COLO668 (cell line): ENCODE data around the gene PCCA.
"Not testable (repeated sequence)": the region's sequence is repeated elsewhere in the genome, so short reads cannot be mapped to it uniquely, and the experiment has no call there.

Experiments
- DNase-seq: peaks from one replicate; lab custom pipeline; 2025; ENCODE audit not compliant: unreplicated experiment; lab: John Stamatoyannopoulos, UW

The PCCA gene

DNA sequence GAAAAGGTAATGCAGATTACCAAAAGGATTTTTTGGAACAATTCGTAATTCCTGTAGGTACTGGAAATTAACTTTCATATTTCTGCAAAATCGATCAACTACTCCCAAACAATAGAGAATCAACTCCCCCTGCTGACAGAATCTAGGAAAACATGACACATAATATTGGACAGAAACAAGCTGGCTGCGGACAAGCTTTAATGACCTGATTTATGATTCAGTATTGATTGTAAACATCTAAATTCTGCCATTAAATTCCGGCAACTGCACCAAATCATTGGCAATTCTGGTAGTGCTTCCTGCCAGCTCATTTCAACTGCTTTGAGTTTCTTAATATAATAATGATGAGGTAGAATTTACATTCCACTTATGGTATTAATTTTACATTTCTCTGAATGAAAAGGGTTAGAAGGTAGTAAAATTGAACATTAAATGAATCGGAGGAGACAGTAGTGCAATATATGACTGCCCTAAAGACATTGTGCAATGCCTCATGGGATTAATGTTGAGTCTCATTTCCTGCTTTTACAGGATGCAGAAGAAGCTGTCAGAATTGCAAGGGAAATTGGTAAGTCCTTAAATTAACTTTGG, 146.5 kb downstream of the PCCA start:
- peak; percentile 28 for DNase-seq

DNA sequence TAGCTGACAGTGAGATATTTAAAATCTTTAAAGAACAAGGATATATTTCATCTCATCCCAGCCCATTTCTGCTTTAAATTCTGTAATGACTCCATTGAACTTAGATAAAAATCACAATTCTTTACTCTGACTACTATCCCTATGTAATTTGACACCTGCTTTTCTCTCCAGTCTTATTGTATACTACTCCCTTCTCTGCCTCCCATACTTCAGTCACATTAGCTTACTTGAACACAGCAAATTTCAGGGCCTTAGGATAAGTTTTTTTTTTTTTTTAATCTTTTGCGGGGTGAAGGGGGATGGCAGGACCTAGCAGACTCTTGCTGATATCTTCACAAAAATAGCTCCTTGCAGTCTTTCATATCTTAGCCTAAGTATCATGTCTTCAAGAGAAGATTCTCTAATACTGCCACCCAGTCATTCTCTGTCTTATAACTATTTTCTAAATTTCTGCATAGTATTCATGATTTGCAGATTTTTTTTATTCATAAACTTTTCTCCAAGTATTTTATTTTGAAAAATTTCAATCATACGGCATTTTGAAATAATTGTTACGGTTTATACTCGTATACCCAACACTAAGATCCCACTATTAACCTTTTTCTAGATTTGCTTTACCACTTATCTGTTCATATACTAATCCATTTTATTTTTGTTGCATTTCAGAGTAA, 151.4 kb downstream of the PCCA start:
- no peak for DNase-seq

DNA sequence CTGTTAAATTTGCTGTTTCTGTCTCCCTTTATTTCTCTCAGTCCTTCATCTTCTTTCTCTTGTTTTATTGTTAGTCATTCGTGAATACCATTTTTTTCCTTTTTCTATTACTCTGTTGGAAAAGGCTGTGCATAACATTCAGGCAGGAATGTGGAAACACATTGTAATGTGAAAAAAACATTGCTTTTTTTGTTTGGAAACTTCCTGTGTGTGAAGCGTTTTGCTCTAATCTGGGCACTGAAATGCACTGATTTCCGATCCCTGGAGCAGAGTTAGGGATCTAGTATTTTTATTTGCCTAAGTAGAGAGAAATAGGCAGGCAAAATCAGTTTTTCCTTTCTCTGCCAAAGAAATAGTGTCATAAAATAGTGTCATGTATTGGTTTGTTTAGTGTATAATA, 155.5 kb downstream of the PCCA start:
- DNase-seq = no peak

DNA sequence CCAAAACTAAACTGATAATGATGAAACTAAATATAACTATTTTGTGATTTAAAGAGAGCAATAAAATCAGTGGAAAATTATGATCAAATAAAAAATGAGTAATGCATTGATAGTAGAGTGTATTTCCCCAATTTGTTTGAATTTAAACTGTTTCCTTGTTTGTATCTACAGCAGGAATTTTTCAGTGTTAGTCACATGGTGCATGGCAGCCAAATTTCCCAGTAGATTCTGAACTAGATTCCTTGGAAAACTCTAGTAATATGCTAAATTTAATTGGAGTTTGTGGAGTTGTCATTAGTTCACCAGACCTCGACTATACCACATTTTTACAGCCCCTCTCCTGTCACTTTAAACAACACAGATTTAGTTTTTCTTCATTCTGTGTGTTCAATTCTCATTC, 156.2 kb downstream of the PCCA start:
- DNase-seq = no peak

DNA sequence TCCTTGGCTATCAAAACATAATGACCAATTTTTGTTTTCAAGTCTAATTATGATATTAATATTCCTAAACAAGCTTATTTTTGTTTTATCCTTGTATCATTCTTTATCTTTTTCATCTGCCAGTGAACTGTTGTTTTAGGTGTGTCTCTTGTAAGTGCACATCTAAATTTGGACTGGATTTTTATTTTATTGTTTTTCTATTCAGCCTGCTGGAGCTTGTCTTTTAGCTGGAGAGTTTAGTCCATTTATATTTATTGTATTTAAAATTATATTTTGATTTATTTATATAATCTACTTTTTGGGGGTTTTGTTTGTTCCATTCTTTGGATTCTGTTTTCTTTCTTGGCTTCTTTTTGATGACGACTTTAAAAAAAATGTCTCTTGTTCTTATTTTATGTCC, 159.0 kb downstream of the PCCA start:
- no peak for DNase-seq

DNA sequence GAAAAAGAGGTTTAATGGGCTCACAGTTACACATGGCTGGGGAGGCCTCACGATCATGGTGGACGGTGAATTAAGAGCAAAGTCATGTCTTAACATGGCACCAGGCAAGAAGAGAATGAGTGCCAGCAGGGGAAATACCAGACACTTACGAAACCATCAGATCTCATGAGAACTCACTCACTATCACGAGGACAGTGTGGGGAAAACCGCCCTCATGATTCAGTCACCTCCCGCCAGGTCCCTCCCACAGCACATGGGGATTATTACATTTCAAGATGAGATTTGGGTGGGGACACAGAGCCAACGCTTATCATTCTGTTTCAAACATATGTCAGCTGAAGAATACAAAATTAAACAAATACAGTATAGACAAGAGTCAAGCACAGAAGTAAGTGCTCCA, 165.1 kb downstream of the PCCA start:
- DNase-seq = no peak

DNA sequence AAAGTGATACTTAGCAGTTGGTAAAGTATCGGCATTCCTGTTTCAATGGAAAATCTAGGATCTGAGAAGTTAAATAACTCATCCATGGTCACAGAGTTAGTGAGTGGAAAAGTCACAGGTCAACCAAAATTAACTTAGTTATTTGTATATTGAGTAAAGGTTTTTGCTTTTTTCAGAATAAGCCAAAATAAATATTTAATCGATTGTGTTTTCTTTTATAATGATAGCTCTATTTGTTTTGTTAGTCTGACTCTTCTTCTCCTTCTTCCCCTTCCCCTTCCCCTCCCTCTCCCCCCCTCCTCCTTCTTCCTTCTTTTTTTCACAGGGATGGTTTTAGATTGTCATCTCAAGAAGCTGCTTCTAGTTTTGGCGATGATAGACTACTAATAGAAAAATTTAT, 173.5 kb downstream of the PCCA start:
- no peak for DNase-seq

DNA sequence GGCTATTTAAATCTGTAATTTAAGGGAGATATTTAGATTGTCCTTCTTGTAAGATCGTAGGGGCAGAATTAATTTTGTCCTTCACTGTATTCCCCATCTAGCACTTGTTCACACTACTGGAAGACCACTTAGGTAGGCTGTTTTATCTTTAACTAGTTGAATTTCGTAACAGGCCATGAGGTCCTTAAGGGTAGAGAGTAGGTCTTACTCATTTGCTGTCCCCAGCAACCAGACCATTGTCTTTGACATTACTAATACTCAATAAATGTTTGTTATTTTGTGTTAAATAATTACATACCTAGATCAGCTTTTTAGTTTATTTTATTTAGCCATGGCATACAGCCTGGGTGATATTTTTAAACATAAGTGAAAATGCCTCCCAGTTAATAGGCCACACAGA, 177.1 kb downstream of the PCCA start:
- DNase-seq = no peak

DNA sequence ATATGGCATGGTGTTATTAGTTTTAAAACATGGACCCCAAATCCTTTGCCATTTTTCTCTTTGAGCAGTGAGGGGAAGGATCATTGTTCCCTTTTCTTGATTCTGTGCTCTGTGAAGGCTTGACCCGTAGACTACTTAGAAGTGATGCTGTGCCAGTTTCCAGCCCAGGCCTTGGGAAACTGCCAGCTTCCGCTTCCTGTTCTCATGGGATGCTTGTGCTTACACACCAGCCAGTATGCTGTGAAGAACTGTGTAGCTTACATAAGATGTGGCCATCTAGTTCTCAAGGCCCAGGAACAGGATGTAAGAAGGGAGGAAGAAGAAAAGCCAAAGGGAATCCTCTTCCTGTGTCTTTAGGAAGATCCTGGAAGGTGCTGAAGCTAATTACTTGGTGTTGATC, 180.9 kb downstream of the PCCA start:
- DNase-seq = no peak

DNA sequence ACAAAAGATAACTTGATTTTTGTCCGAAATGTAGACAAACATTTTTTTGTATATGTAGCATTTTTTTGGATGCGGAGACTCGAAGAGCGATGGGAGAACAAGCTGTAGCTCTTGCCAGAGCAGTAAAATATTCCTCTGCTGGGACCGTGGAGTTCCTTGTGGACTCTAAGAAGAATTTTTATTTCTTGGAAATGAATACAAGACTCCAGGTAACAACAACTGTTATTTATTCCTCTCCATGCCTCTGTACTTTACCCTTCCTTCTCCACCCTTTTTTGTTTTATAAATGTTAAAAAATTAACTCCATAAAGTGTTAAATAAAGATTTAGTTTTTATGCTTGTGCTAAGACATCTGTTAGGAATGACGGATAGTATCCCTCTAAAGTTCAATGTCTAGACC, 184.2 kb downstream of the PCCA start:
- DNase-seq = no peak

DNA sequence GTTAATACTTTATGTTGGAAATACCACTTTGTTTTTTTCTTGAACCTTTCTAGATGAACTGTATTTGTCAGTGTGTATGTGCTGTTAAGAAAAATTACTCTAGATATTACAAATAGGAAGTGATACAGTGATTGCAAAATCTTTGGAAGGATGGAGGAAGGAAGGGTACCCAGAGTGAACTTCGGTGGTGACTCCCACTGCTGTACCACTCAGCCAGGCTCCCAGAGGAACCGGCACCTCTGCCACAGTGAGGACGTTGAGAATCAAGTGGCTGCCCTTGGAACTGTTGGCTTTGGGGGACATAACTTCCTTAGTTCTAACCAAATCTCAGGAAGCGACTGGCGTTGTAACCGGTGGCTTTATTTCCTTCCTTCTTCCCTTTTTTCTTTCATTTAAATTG, 184.7 kb downstream of the PCCA start:
- no peak for DNase-seq

DNA sequence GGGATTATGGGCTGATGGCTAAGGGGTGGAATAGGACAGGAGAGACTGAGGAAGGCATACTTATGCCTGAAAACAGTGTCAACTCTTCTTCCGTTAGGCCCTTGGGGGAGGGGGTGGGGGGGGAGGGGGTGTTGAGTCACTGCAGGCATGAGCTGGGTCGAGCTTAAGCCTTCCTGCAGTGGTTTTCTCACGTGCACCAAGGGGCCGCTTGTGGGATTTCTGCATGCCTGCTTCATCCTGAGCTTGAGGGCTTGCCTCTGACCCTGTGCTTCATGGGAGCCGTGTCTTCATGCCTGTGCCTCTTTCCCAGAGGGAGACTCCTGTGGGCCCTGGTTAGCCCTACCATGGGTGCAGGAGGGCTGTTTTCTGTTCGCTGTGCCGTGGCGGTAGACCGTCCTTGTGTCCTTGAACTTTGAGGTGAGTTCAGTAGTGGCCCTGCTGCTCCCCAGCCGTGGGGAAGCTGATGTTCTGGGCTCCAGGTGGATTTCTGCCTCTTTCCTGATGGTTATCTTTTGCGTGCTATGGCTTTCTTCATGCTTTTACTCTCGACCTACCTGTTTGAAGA, 186.1 kb downstream of the PCCA start:
- no peak for DNase-seq

DNA sequence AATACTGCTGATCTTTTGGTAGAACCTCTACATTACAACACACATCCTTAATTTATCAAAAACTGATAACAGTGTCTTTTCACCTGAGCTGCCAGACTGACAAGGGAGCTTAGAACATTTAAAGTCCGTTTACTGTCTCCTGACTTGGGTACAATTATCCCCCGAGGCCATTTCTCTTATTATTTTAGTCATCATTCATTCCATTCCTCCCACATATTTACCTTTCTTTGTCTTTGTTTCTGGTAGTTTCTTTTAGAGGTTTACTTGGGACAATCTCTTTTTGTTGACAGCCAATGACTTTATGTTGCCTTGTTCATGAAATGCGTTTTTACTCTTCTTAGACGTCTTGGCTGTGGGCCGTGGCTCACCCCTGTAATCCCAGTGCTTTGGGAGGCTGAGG, 186.9 kb downstream of the PCCA start:
- DNase-seq = no peak

DNA sequence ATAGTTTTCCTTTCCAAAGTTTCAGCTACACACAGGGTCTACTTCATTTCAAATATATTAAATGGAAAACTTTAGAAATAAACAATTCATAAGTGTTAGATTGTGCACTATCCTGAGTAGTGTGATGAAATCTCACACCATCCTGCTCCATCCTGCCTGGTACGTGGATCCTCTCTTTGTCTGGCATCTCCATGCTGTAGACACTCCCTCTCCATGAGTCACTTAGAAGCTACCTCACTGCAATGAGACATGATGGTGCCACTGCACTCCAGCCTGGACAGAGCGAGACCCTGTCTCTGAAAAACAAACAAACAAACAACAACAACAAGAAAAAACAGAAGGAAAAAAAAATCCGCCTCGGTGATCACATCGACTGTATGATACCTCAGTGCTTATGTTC, 191.8 kb downstream of the PCCA start:
- DNase-seq = no peak

DNA sequence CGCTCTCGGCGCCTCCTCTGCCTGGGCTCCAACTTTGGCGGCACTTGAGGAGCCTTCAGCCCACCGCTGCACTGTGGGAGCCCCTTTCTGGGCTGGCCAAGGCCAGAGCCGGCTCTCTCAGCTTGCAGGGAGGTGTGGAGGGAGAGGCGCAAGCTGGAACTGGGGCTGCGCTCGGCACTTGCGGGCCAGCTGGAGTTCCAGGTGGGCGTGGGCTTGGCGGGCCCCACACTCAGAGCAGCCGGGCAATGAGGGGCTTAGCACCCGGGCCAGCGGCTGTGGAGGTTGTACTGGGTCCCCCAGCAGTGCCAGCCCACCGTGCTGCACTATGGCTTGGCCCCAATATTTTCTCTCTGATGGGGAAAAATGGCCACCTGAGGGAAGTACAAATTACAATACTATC, 193.4 kb downstream of the PCCA start:
- not testable (repeated sequence) for DNase-seq

DNA sequence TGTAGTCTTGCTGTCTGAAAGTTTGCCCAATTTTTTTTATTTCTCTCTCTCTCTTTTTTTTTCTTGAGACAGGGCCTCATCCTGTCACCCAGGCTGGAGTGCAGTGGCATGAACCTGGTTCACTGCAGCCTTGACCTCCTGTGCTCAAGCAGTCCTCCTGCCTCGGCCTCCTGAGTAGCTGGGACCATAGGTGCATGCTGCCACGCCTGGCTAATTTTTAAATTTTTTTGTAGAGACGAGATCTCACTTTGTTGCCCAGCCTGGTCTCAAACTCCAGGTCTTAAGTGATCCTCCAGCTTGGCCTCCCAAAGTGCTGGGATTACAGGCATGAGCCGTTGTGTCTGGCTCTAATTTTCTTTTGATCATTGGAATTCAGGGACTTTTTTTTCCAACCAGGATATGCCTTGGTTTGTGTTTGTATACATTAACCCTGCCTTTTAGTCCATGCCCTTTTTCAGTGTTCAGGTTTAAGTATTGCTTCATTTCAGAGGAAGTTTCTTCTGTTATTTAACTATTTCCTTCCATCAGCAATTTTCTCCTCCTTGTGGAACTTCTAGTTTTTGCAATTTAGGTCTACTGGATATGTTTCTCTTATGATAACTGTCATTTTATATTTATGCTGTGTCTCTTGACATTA, 201.4 kb downstream of the PCCA start:
- no peak for DNase-seq

DNA sequence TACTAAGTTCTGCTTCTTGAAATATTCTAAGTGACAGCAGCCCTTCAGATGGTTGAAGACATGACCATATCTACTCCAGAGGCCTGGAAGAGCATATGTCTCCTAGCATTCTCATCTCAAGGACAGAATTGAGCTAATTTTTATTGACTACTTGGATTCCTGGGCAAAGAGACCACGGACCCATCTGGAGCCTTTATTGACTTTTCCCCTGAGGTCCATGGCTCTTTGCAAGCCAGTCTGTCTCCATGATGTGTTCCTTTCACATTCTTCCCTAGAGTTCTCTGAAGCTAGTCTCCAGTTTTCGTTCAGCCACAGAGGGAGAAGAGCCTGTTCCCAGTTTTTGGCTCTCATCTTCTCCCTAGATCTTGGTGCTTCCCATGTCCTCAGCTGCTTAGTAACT, 202.7 kb downstream of the PCCA start:
- DNase-seq = no peak

DNA sequence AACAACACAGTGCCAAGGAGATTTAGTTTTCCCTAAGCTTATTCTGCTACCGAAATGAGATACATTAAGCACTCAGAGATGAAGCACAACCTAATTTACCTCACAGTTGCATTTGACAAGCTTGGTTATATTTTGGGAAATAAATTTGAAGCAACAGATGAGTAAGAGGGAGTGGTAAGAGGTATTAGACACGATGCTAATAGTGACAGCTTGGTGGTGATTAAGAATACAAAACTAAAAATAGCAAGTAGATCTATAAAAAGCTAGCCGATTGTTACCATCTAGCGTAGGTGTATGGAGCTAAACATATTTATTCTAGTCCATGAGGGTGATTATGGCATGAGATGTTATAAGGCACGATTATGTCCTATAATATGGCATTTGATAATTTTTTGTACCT, 208.5 kb downstream of the PCCA start:
- DNase-seq = no peak

DNA sequence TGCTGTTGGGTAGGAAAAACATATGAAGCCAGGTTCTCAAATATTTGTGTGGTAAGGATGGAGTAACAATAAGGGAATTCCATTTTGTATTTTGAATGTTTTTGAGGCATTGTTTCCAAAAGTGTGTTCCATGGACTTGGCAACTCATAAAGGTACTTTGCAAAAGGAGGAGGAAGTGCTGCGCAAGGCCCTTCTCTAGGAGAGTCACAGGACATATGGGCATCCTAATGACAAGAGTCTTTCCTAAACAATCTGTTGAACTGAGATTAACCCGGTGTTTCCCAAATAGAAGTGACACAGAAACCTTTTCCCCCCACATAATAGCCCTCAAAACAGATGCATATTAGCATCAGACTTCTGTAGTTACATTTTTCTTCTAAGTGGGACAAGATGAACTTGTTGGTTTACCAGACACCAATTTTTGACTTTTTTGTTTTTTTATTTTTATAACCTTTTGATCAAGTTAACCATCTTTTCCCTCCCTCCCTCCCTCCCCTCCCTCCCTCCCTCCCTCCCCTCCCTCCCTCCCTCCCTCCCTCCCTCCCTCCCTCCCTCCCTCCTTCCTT, 209.3 kb downstream of the PCCA start:
- DNase-seq = no peak

DNA sequence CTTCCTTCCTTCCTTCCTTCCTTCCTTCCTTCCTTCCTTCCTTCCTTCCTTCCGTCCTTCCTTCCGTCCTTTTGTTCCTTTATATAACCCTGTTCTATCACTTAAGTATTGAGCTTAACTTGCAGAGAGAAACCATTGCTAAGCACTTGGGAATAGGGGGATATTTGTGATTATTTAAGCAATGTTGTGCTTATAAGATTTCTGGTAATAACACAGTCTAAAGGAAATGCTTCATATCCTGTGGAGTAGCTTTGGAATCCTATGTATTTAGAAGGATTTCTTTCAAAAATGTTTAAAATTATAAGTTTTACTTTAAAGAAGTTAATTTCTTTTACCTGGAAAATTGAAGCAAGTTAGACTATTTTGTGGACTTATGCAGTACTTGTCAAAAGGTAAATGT, 209.8 kb downstream of the PCCA start:
- DNase-seq = no peak

DNA sequence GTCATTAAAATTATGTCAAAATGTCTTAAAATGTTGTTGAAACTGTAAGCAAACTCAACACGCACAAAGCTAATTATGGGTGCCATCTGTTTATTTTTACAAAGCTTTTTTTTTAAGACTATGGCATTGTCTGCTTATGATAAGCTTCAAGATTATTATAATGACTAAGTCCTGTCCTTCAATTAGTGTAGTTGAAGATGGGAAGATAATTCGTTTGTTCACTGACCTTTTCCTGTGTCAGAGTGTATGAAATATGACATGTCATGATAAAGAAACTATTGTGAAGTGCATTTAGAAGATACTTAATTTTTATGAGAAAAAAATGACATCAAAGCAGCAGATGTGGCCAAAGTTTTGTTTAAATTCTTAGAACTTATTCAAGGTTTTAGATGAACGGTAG, 211.3 kb downstream of the PCCA start:
- DNase-seq = no peak

DNA sequence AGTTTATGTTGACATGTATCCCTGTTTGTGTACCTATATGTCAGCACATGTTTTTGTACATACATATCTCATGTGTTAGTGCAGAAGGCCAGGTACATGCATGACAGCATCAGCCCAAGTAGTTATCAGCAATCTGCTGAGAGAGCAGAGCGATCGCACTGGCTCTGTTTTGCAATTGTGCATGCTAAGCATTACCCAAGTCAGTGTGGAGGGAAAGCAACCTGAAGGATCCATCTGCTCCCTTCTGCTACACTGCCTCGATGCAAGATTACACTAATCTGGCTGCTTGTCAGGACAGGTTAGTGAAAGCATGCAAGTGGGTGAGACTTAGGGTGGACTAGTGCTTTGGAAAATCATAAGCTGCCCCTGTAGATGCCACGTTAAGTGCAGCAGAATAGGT, 211.8 kb downstream of the PCCA start:
- DNase-seq = no peak
